T-helper 17 cell (primary cell): ENCODE measurements around the gene ZMYND11. TPM values are rescaled to one million over a fixed set of nuclear protein-coding genes. Genes with fewer than 3 reads are reported as not detected.

Experiments
- ATAC-seq: fragments of 150-1000 bp; cut with Tn5 transposase; 2 replicates; pipeline ENCODE4 v1.10.0; 2021; ENCODE audit warnings: mild to moderate bottlenecking, moderate library complexity
- DNase-seq, 3 donors: peaks; one replicate each; pipeline versions ENCODE4 v3.0.0 to v3.0.0-alpha.2; 2020 to 2021
- H3K9me3 ChIP-seq: one replicate; pipeline ENCODE4 v1.7.0; 2013; ENCODE audit warnings: low read length, mild to moderate bottlenecking; ENCODE audit not compliant: control insufficient read depth, poor library complexity, severe bottlenecking
- H3K27ac Mint-ChIP-seq: one replicate; pipeline ENCODE4 v1.8.0; 2022; ENCODE audit warnings: mild to moderate bottlenecking, moderate library complexity, mixed read lengths
- H3K27me3 Mint-ChIP-seq: one replicate; pipeline ENCODE4 v1.8.0; 2022; ENCODE audit warnings: mixed read lengths
- H3K36me3 Mint-ChIP-seq: one replicate; pipeline ENCODE4 v1.8.0; 2022; ENCODE audit warnings: low read depth, mixed read lengths
- H3K4me1 Mint-ChIP-seq: one replicate; pipeline ENCODE4 v1.8.0; 2022; ENCODE audit warnings: mild to moderate bottlenecking, mixed read lengths
- H3K4me3 Mint-ChIP-seq: one replicate; pipeline ENCODE4 v1.8.0; 2022; ENCODE audit warnings: mild to moderate bottlenecking, moderate library complexity, mixed read lengths
- total RNA-seq, 4 donors: library from RNA in 2 of 4; stranded (reverse) in 2 of 4; gene quantifications; one replicate each; pipeline ENCODE4 v1.2.3 and lab custom pipeline; 2022 to 2026

The ZMYND11 gene
- total RNA-seq, 2 donors from 2014 or later, result 41.3 TPM

DNA sequence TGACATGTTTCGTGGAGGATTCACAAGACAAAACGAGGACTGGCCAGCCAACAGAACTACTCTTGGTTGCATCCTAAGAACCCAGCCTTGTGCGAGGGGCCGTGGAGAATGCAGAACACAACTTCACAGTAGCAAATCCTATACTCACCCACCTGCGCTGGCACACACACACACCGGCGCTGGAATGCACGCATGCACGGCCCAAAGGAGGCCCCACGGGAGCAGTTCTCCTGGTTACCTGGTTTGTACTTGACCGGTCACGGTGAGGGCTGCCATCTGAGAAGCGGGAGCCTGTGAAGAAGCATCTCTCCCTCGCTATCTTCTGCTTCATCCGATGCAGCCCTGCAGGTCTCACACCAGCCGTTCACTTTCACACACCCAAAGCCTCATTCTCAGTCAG is 137.8 kb downstream of the ZMYND11 start:
- ATAC-seq, result no peak
- Mint-ChIP-seq H3K27ac (no peak overlapping the region), H3K4me1 (peaks cover 2% of the 10 kb centered on the region), H3K4me3 (no peak overlapping the region), H3K27me3 (peaks cover under 1% of the 10 kb centered on the region), H3K36me3 (peaks cover 4% of the 10 kb centered on the region)
- no peak for DNase-seq
- no peaks in the 10 kb centered on the region for H3K9me3 ChIP-seq

DNA sequence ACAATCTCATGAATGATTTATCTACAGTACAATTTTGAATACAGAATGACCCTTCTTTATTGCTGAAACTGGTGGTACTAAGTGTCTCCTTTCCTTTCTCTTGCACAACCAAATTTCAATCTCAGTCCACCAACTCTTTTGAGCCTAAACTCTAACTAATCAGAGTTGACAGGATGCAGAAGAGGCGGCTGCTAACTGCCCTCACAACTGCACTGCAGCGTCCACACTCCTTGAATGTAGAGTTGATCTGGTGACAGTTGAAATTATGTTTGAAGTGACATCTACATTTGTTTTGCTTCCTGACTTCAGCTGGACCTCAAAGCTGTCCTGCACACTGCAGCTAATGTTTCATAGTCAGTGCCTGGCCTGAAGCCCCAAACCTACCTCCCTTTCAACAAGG is 139.6 kb downstream of the ZMYND11 start:
- Mint-ChIP-seq H3K27ac (no peak overlapping the region), H3K36me3 (peaks cover 4% of the 10 kb centered on the region)
- ATAC-seq, result no peak

GRCh38 chr10:275680-276079 is 140.4 kb downstream of the ZMYND11 start:
- no peak for ATAC-seq
- Mint-ChIP-seq H3K27me3 (no peaks in the 10 kb centered on the region), H3K4me1 (peaks cover 2% of the 10 kb centered on the region), H3K4me3 (no peak overlapping the region), H3K27ac (no peak overlapping the region), H3K36me3 (peaks cover 4% of the 10 kb centered on the region)
- H3K9me3 ChIP-seq, result no peaks in the 10 kb centered on the region
- DNase-seq, result no peak

More for the DNA sequence above, 139.6 kb downstream of the ZMYND11 start:
- peaks cover 2% of the 10 kb centered on the region for H3K4me1 Mint-ChIP-seq
- H3K9me3 ChIP-seq, result no peaks in the 10 kb centered on the region
- no peak for DNase-seq
- H3K27me3 Mint-ChIP-seq, result no peaks in the 10 kb centered on the region
- no peak overlapping the region for H3K4me3 Mint-ChIP-seq

DNA sequence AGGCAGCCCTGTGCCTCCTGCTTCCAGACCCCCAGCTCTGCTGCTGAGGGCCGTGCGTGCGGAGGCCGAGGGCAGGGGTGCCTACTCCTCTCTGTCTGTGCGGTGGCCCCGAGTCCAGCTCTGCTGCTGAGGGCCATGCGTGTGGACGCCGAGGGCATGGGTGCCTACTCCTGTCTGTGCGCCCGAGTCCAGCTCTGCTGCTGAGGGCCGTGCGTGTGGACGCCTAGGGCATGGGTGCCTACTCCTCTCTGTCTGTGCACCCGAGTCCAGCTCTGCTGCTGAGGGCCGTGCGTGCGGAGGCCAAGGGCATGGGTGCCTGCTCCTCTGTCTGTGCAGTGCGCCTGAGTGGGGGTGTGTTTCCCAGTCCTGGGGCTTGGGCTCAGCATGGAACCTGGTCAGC is 142.7 kb downstream of the ZMYND11 start:
- Mint-ChIP-seq H3K36me3 (peaks cover 7% of the 10 kb centered on the region), H3K27ac (no peak overlapping the region), H3K27me3 (no peaks in the 10 kb centered on the region), H3K4me1 (peaks cover 2% of the 10 kb centered on the region), H3K4me3 (no peak overlapping the region)
- DNase-seq, result no peak
- H3K9me3 ChIP-seq, result no peaks in the 10 kb centered on the region
- ATAC-seq, result no peak

DNA sequence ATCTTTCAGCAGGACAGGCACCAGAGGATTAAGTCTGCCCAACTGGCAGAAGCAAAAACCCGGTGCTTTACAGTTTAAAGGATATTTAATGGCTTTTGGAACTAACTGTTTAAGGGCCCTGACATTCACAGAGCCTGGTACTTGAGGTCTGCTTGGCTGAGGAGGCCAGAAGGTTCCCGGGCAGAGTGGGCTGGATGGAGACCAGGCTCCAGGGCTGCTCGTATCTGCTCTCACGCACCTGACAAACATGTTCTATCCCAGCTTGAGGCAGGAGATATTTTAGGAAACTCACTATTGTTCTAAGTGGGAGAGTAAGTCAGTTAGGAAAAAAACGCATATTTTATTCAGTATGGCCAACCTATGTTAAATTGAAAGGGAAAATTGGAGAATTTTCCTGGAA is 143.5 kb downstream of the ZMYND11 start:
- no peak overlapping the region for H3K27ac Mint-ChIP-seq

DNA sequence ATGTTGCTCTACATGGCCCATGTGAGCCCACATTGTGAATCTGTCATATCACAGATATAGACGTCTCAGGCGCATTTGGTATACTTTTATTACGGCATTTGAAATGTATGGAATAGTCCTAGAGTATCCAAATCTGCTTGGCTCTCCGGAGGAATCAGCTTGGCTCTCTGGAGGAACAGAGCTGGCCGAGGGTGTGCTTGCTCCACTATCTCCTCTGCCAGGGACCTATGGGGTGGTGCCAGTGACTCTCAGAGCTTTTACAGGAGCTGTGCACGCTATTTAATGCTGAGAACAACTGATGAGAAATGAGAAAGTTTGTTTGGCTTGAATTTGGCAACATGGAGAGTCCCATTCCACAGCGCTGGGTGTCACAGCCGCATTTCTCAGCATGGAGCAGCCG is 144.0 kb downstream of the ZMYND11 start:
- Mint-ChIP-seq H3K4me1 (peaks cover 9% of the 10 kb centered on the region), H3K27me3 (no peaks in the 10 kb centered on the region), H3K4me3 (no peak overlapping the region), H3K36me3 (peaks cover 8% of the 10 kb centered on the region), H3K27ac (peak overlapping the region; percentile 9)
- H3K9me3 ChIP-seq, result no peaks in the 10 kb centered on the region
- ATAC-seq, result no peak
- DNase-seq, result no peak

More for the DNA sequence above, 143.5 kb downstream of the ZMYND11 start:
- H3K9me3 ChIP-seq, result no peaks in the 10 kb centered on the region
- DNase-seq (no peak), ATAC-seq (no peak)
- H3K4me1 Mint-ChIP-seq, result peaks cover 4% of the 10 kb centered on the region
- H3K4me3 Mint-ChIP-seq, result no peak overlapping the region
- peaks cover 8% of the 10 kb centered on the region for H3K36me3 Mint-ChIP-seq
- no peaks in the 10 kb centered on the region for H3K27me3 Mint-ChIP-seq

- Mint-ChIP-seq H3K4me3 (no peak overlapping the region), H3K4me1 (peaks cover 9% of the 10 kb centered on the region), H3K27me3 (no peaks in the 10 kb centered on the region), H3K36me3 (peaks cover 8% of the 10 kb centered on the region), H3K27ac (peak overlapping the region; percentile 9)
- DNase-seq (no peak), ATAC-seq (no peak)
- no peaks in the 10 kb centered on the region for H3K9me3 ChIP-seq
These were observed 144.4 kb downstream of the ZMYND11 start for GRCh38 chr10:279655-280054.

- H3K9me3 ChIP-seq, result no peaks in the 10 kb centered on the region
- peaks cover 5% of the 10 kb centered on the region for H3K36me3 Mint-ChIP-seq
- DNase-seq, result no peak
- peak overlapping the region; percentile 79 for H3K27ac Mint-ChIP-seq
- H3K27me3 Mint-ChIP-seq, result no peaks in the 10 kb centered on the region
- H3K4me3 Mint-ChIP-seq, result no peak overlapping the region
- peaks cover 10% of the 10 kb centered on the region for H3K4me1 Mint-ChIP-seq
- no peak for ATAC-seq
These were observed 147.3 kb downstream of the ZMYND11 start for GRCh38 chr10:282294-283139.

- Mint-ChIP-seq H3K4me3 (no peak overlapping the region), H3K27me3 (no peaks in the 10 kb centered on the region), H3K27ac (peak overlapping the region; percentile 79), H3K36me3 (peaks cover 4% of the 10 kb centered on the region), H3K4me1 (peaks cover 10% of the 10 kb centered on the region)
- H3K9me3 ChIP-seq, result no peaks in the 10 kb centered on the region
- ATAC-seq (no peak), DNase-seq (no peak)
These were observed 147.9 kb downstream of the ZMYND11 start for GRCh38 chr10:283140-283479.

DNA sequence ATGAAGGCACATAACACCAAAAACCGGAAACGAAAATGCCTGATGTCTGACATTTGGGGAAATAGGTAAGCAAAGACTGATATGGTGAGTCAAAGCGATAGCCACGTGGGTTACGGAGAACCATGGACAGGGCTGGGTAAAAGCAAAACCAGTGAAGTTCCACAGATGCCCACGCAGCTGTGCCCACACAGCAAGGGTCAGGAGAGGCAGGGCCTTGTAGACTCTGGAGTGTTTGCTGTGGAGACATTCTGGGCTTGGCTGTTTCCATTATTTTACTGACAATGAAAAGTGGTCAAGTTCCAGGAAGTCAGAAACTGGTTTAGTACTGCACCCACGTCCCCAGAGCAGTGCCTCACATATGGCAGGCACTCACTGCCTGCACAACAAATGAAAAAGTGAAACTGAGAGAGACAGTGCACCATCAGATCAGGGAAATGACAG is 148.7 kb downstream of the ZMYND11 start:
- H3K36me3 Mint-ChIP-seq, result peaks cover 4% of the 10 kb centered on the region
- no peaks in the 10 kb centered on the region for H3K9me3 ChIP-seq
- H3K4me3 Mint-ChIP-seq, result peak overlapping the region; percentile 73
- peaks cover 10% of the 10 kb centered on the region for H3K4me1 Mint-ChIP-seq
- peak overlapping the region; percentile 79 for H3K27ac Mint-ChIP-seq
- no peaks in the 10 kb centered on the region for H3K27me3 Mint-ChIP-seq
- peak; percentile 53 for ATAC-seq
- DNase-seq, result no peak

GRCh38 chr10:285216-285615 is 150.0 kb downstream of the ZMYND11 start:
- Mint-ChIP-seq H3K27me3 (peaks cover 2% of the 10 kb centered on the region), H3K4me1 (peaks cover 10% of the 10 kb centered on the region), H3K36me3 (peaks cover 4% of the 10 kb centered on the region), H3K4me3 (no peak overlapping the region), H3K27ac (no peak overlapping the region)
- no peaks in the 10 kb centered on the region for H3K9me3 ChIP-seq
- no peak for ATAC-seq
- no peak for DNase-seq

GRCh38 chr10:287026-287709 is 151.9 kb downstream of the ZMYND11 start:
- Mint-ChIP-seq H3K27me3 (peaks cover 5% of the 10 kb centered on the region), H3K4me1 (peaks cover 12% of the 10 kb centered on the region), H3K4me3 (no peak overlapping the region), H3K27ac (no peak overlapping the region), H3K36me3 (peaks cover 2% of the 10 kb centered on the region)
- ATAC-seq, result no peak
- DNase-seq, result no peak
- H3K9me3 ChIP-seq, result no peaks in the 10 kb centered on the region

DNA sequence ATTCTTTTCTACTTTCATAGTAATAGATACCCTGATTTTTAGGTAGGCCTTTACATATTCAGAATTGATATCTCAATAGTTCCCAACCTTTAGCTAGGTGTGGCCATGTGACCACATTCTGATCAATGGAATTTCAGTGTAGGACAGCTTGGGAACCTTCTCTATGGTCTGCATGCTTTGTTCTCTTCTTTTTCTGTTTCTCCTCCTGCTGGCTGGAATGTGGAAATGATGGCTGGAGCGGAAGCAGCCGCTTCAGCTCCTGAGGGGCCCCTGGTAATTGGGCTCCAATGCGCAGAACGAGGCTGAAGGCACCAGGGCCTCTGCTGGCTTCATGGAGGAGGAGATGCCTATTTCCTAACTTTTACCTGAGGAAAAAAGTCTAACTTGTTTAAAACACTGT is 152.6 kb downstream of the ZMYND11 start:
- no peaks in the 10 kb centered on the region for H3K9me3 ChIP-seq
- ATAC-seq (no peak), DNase-seq (no peak)
- H3K4me3 Mint-ChIP-seq, result no peak overlapping the region
- H3K27me3 Mint-ChIP-seq, result peaks cover 10% of the 10 kb centered on the region
- H3K27ac Mint-ChIP-seq, result no peak overlapping the region
- peaks cover 14% of the 10 kb centered on the region for H3K4me1 Mint-ChIP-seq
- H3K36me3 Mint-ChIP-seq, result peaks cover 2% of the 10 kb centered on the region
